ENCODE results near the gene DGAT2. TPM values are rescaled to one million over a fixed set of nuclear protein-coding genes. Genes with fewer than 3 reads are reported as not detected.

DGAT2 gene
- total RNA-seq, 6 donors from 2014 or later: 2.1 to 17.3 (median 10.4) TPM

DNA sequence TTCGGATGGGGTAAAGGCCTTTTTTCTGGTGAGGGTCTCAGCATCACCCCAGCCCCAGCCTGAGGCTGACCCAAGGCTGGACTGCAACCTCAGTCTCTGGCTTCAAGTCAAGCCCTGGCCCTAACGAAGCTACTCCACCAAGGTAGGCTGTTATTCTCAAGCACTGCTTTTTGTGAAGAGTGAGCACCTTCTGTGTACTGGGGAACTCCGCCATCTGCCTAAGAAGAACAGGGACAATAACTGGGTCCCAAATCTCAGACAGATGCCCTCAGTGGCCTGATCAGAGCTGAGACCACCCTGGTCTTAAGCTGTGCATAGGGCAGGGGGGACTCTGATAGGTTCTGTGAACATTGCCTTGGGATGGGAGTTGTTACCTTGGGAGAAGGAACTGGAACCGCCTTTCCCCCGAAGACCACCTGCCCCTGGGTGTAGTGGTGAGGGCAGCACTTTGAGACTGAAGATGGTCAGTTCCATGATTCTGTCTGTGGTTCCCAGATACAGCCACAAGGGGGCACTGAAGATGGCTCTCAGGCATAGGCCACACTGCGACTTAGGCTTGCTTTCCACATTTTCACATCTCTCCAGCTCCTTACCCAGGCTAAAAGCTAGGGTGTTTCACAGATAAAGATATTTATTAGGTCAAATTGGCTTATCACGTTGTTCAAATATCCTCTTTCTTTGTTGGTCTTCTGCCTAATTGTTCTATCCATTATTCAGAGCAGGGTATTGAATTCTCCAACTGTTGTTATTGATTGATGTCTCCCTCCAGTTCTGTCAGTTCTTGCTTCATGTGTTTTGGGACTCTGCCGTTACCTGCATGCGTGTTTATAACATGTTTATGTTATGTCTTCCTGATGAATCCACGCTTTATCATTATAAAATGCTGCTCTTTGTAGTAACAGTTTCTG lies 34.6 kb downstream of the DGAT2 start:
- H3K27me3 ChIP-seq: no peaks in the 10 kb centered on the region
- TF ChIP-seq, protein P1, sequence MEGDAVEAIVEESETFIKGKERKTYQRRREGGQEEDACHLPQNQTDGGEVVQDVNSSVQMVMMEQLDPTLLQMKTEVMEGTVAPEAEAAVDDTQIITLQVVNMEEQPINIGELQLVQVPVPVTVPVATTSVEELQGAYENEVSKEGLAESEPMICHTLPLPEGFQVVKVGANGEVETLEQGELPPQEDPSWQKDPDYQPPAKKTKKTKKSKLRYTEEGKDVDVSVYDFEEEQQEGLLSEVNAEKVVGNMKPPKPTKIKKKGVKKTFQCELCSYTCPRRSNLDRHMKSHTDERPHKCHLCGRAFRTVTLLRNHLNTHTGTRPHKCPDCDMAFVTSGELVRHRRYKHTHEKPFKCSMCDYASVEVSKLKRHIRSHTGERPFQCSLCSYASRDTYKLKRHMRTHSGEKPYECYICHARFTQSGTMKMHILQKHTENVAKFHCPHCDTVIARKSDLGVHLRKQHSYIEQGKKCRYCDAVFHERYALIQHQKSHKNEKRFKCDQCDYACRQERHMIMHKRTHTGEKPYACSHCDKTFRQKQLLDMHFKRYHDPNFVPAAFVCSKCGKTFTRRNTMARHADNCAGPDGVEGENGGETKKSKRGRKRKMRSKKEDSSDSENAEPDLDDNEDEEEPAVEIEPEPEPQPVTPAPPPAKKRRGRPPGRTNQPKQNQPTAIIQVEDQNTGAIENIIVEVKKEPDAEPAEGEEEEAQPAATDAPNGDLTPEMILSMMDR (IDR thresholded peaks at IDR 0.05): peak; percentile 79 to 92 (median 87)
- TF ChIP-seq POLR2A (IDR thresholded peaks at IDR 0.05) (no peak), POLR2AphosphoS5 (IDR thresholded peaks at IDR 0.05) (no peak), EP300 (IDR thresholded peaks at IDR 0.05) (no peak)
- H3K9me3 ChIP-seq: no peaks in the 10 kb centered on the region
- no peak overlapping the region for H3K27ac ChIP-seq
- H3K4me1 ChIP-seq: peaks cover 0 to 6% (median 3%) of the 10 kb centered on the region in 4 donors
- ATAC-seq (ENCODE audit: low FRiP score in 2 of 2) (peak; percentile 89), DNase-seq (peak in 1 of 2 donors; percentile 75)
- H3K36me3 ChIP-seq: no peaks in the 10 kb centered on the region
- WGBS, 2 donors: 33 to 45% methylated on average over 8 to 10 of the region's 10 CpGs
- H3K4me3 ChIP-seq: no peak overlapping the region

- peaks cover 4 to 10% (median 7%) of the 10 kb centered on the region in 4 donors for H3K4me1 ChIP-seq
- TF ChIP-seq EP300 (IDR thresholded peaks at IDR 0.05): no peak
- TF ChIP-seq, protein P1 (IDR thresholded peaks at IDR 0.05): no peak
- H3K27ac ChIP-seq: no peak overlapping the region
- DNase-seq (no peak), ATAC-seq (ENCODE audit: low FRiP score in 2 of 2) (no peak)
- no peak overlapping the region for H3K4me3 ChIP-seq
- 64 to 67% methylated on average over 2 of the region's 2 CpGs for WGBS, 2 donors
- H3K9me3 ChIP-seq: no peaks in the 10 kb centered on the region
- H3K36me3 ChIP-seq: no peaks in the 10 kb centered on the region
- no peaks in the 10 kb centered on the region for H3K27me3 ChIP-seq
Observed at GRCh38 chr11:75809111-75809510, 40.5 kb downstream of the DGAT2 start.

DNA sequence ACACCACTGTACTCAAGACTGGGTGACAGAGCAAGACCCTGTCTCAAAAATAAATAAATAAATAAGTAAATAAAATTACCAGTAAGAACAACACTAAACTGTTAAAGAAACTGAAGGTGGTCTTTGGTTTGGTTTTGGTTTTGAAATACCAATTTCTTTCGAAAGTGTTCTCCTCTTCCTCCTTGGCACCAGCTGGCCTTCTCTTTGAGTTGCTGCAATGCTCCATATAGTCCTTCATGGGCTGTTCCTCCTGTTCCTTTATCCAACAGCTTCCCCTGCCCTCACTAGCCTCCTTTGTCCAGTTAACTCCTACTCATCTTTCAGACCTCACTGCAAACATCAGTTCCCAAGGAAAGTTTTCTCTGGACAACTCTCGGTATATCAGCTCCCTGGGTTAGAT lies 41.4 kb downstream of the DGAT2 start:
- Histone ChIP-seq H3K4me1 (peaks cover 6 to 13% (median 10%) of the 10 kb centered on the region in 4 donors), H3K4me3 (no peak overlapping the region), H3K9me3 (no peaks in the 10 kb centered on the region), H3K27me3 (no peaks in the 10 kb centered on the region), H3K27ac (no peak overlapping the region), H3K36me3 (no peaks in the 10 kb centered on the region)
- TF ChIP-seq POLR2AphosphoS5 (IDR thresholded peaks at IDR 0.05) (no peak), POLR2A (IDR thresholded peaks at IDR 0.05) (no peak), EP300 (IDR thresholded peaks at IDR 0.05) (no peak)
- TF ChIP-seq, protein P1 (IDR thresholded peaks at IDR 0.05): no peak
- 73 to 79% methylated on average over 2 of the region's 2 CpGs for WGBS, 2 donors
- no peak for ATAC-seq (ENCODE audit: low FRiP score in 2 of 2)
- no peak for DNase-seq

GRCh38 chr11:75810637-75811390 lies 42.2 kb downstream of the DGAT2 start:
- Histone ChIP-seq H3K36me3 (no peaks in the 10 kb centered on the region), H3K9me3 (no peaks in the 10 kb centered on the region), H3K4me3 (no peak overlapping the region), H3K27me3 (no peaks in the 10 kb centered on the region), H3K4me1 (peaks cover 6 to 14% (median 10%) of the 10 kb centered on the region in 4 donors), H3K27ac (no peak overlapping the region)
- no peak for TF ChIP-seq EP300 (IDR thresholded peaks at IDR 0.05)
- no peak for TF ChIP-seq POLR2A (IDR thresholded peaks at IDR 0.05)
- no peak for TF ChIP-seq POLR2AphosphoS5 (IDR thresholded peaks at IDR 0.05)
- TF ChIP-seq, protein P1 (IDR thresholded peaks at IDR 0.05): no peak
- no peak for ATAC-seq (ENCODE audit: low FRiP score in 2 of 2)
- WGBS, 2 donors: 64 to 80% methylated on average over 8 of the region's 8 CpGs
- DNase-seq: no peak

All from upper lobe of left lung (tissue), 6 donors.